ENCODE measurements around the gene CDH24.

GRCh38 chr14:23049011-23049410 is 8.3 kb downstream of the CDH24 start:
- TF ChIP-seq SIN3A (IDR thresholded peaks at IDR 0.05; ENCODE audit: borderline replicate concordance, insufficient read depth, low read depth, low read length) (no peak), CTCF (IDR thresholded peaks at IDR 0.05) (no peak), POLR2AphosphoS5 (IDR thresholded peaks at IDR 0.05; ENCODE audit: low read depth, low read length) (no peak), REST (IDR thresholded peaks at IDR 0.05; ENCODE audit: insufficient read depth in 1 of 2, low read depth in 2 of 2, low read length in 1 of 2) (no peak), TCF7L2 (IDR thresholded peaks at IDR 0.05; ENCODE audit: low read depth, low read length) (no peak)
